ENCODE results near the gene RNF7. TPM values are rescaled to one million over a fixed set of nuclear protein-coding genes. Genes with fewer than 3 reads are reported as not detected.
"Not testable (repeated sequence)": the region's sequence is repeated elsewhere in the genome, so short reads cannot be mapped to it uniquely, and the experiment has no call there.

Gene RNF7
- polyA plus RNA-seq, 12 donors = 58.9 to 143 (median 87.0) TPM; not detected in 1

GRCh38 chr3:141725036-141725435, 13.1 kb upstream of the RNF7 start:
- no peak for DNase-seq

GRCh38 chr3:141726483-141726882, 11.6 kb upstream of the RNF7 start:
- no peak for DNase-seq

GRCh38 chr3:141728355-141728892, 9.7 kb upstream of the RNF7 start:
- DNase-seq = no peak

GRCh38 chr3:141729240-141729639, 8.9 kb upstream of the RNF7 start:
- DNase-seq = no peak

- DNase-seq = no peak
Observed at GRCh38 chr3:141735176-141735575, 2.9 kb upstream of the RNF7 start.

GRCh38 chr3:141735770-141736465, 2.2 kb upstream of the RNF7 start:
- no peak for DNase-seq

- DNase-seq = peak; percentile 2
Observed at GRCh38 chr3:141737093-141737492, 1.0 kb upstream of the RNF7 start.

GRCh38 chr3:141737678-141738021, 448 bp upstream of the RNF7 start:
- DNase-seq = no peak

- DNase-seq = peak; percentile 44
Observed at GRCh38 chr3:141738891-141739363, 829 bp downstream of the RNF7 start.

- no peak for DNase-seq
Observed at GRCh38 chr3:141739731-141740130, 1.6 kb downstream of the RNF7 start.

GRCh38 chr3:141740349-141740748, 2.3 kb downstream of the RNF7 start:
- no peak for DNase-seq

- no peak for DNase-seq
Observed at GRCh38 chr3:141743305-141743704, 5.2 kb downstream of the RNF7 start.

- no peak for DNase-seq
Observed at GRCh38 chr3:141746962-141747361, 8.9 kb downstream of the RNF7 start.

- no peak for DNase-seq
Observed at GRCh38 chr3:141753399-141753798, 15.3 kb downstream of the RNF7 start.

- no peak for DNase-seq
Observed at GRCh38 chr3:141754032-141754431, 15.9 kb downstream of the RNF7 start.

GRCh38 chr3:141762552-141762951, 24.5 kb downstream of the RNF7 start:
- not testable (repeated sequence) for DNase-seq

GRCh38 chr3:141763088-141763750, 25.1 kb downstream of the RNF7 start, which contains the start of gene GRK7:
Gene GRK7, plus strand, starts transcription at chr3:141763408. Its CDS starts 14,877 bp downstream, at chr3:141778285.
- no peak for DNase-seq

- DNase-seq = no peak
Observed at GRCh38 chr3:141764045-141764444, 25.9 kb downstream of the RNF7 start.

- DNase-seq = no peak
Observed at GRCh38 chr3:141764465-141764864, 26.4 kb downstream of the RNF7 start.

GRCh38 chr3:141764986-141765385, 26.9 kb downstream of the RNF7 start:
- no peak for DNase-seq

- no peak for DNase-seq
Observed at GRCh38 chr3:141767066-141767465, 29.0 kb downstream of the RNF7 start.

- DNase-seq = no peak
Observed at GRCh38 chr3:141769221-141769894, 31.3 kb downstream of the RNF7 start.

- DNase-seq = no peak
Observed at GRCh38 chr3:141773676-141774075, 35.6 kb downstream of the RNF7 start.
